Lower lobe of right lung (tissue), 2 donors: ENCODE results near the gene COX15. TPM values are rescaled to one million over a fixed set of nuclear protein-coding genes. Genes with fewer than 3 reads are reported as not detected.

Experiments used
- ATAC-seq, 2 donors: fragments of 200-7000 bp; cut with Tn5 transposase; one replicate each; pipeline ENCODE4 v1.9.1; 2020 to 2022; ENCODE audit warnings: mild to moderate bottlenecking in 2 of 2, moderate library complexity in 2 of 2
- DNase-seq: peaks from one replicate; pipeline ENCODE4 v3.0.0-alpha.2; 2020
- H3K27ac ChIP-seq: fragments of 200-600 bp; one replicate; pipeline ENCODE4 v1.8.0; 2022
- H3K27me3 ChIP-seq: fragments of 200-600 bp; one replicate; pipeline ENCODE4 v1.8.0; 2022; ENCODE audit warnings: low read depth
- H3K36me3 ChIP-seq: fragments of 200-600 bp; one replicate; pipeline ENCODE4 v1.8.0; 2022; ENCODE audit warnings: mild to moderate bottlenecking
- H3K4me1 ChIP-seq: fragments of 200-600 bp; one replicate; pipeline ENCODE4 v1.8.0; 2022
- H3K4me3 ChIP-seq: fragments of 200-600 bp; one replicate; pipeline ENCODE4 v1.8.0; 2022; ENCODE audit warnings: mild to moderate bottlenecking
- H3K9me3 ChIP-seq: fragments of 200-600 bp; one replicate; pipeline ENCODE4 v1.8.0; 2022
- CTCF ChIP-seq: fragments of 200-600 bp; IDR thresholded peaks from one replicate; pipeline ENCODE4 v1.8.0; 2022; ENCODE audit warnings: antibody characterized with exemption, mild to moderate bottlenecking
- intact Hi-C: fragments of 100-400 bp; cut with DNase I; formaldehyde crosslinking; loops from one replicate; pipeline ENCODE4 v1.11.0; 2022
- total RNA-seq: library from RNA; stranded (reverse); fragmentation: NEBNext Ultra II Directional; extraction: Animal tissue kit (Norgen Biotek cat#: 25700); gene quantifications from one replicate; pipeline ENCODE4 v1.2.1, GENCODE V29; 2021
- donor health status: DM: no; HTN: yes; CAD: no; lungs with severe emphysema.

The COX15 gene
- total RNA-seq, 1 donor from 2014 or later, result 33.1 TPM

DNA sequence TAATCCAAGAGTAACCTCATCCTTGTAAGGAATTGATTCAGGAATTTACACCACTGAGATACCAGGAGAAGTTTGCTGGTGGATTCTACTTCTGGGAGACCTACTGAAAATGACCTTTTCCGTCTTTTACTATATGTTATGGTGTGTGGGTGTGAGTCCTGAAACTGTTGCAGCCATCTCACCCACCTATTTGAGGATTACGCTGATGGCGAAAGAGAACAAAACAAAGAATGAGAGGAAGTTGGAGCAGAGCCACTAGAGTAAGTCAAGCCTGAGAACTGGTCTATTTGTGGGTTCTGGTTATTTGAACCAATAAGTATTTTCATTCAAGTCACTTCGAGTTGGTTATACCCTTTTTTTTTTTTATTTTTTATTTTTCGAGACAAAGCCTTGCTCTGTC lies 37.8 kb upstream of the COX15 start:
- TF ChIP-seq CTCF, result no peak

DNA sequence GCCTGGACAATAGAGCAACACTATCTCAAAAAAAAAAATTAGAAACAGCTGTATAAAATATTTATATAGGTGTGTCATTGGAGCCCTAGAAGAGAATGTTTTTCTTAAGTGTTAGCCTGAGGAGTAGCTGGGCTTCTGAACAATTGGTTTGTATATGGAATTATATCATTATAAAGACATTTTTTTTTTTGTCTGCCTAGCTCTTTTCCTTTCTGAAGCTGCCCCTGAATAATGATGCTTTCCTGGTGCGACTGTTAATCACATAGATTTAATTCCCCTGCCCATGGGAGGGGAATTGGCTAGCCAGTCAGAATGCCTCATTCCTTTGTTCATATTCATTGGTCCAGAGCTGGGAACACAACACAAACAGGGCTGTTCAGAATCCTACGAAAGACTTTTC lies 36.6 kb upstream of the COX15 start:
- Histone ChIP-seq H3K27ac (no peak overlapping the region), H3K36me3 (no peaks in the 10 kb centered on the region), H3K9me3 (no peaks in the 10 kb centered on the region), H3K4me3 (no peak overlapping the region), H3K4me1 (no peaks in the 10 kb centered on the region), H3K27me3 (no peaks in the 10 kb centered on the region)
- intact Hi-C loops, result no loop called here
- no peak for ATAC-seq
- DNase-seq, result no peak
- TF ChIP-seq CTCF, result no peak

More for the DNA sequence above, 37.8 kb upstream of the COX15 start:
- no peak for DNase-seq
- ATAC-seq, result no peak
- Histone ChIP-seq H3K4me3 (no peak overlapping the region), H3K27me3 (no peaks in the 10 kb centered on the region), H3K27ac (no peak overlapping the region), H3K9me3 (no peaks in the 10 kb centered on the region), H3K4me1 (no peaks in the 10 kb centered on the region), H3K36me3 (no peaks in the 10 kb centered on the region)
- intact Hi-C loops, result no loop called here

DNA sequence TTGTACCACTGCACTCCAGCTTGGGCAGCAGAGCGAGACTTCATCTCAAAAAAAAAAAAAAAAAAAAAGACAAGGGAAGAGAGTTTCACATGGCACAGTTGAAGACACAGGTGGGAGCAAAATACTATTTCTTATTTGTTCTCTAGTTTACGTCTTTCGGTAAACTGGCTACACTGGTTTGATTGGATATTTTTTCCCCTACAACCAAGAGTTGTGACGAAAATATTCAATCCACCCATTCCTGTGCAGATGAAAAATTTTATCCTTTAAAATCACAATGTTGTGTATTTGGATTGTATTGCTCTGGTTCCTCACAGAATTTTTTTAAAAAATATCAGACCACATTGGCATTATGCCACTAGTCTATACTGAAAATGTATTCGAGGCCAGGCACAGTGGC lies 36.0 kb upstream of the COX15 start:
- Histone ChIP-seq H3K36me3 (no peaks in the 10 kb centered on the region), H3K9me3 (no peaks in the 10 kb centered on the region), H3K4me3 (no peak overlapping the region), H3K27me3 (no peaks in the 10 kb centered on the region), H3K27ac (no peak overlapping the region), H3K4me1 (no peaks in the 10 kb centered on the region)
- intact Hi-C loops, result no loop called here
- no peak for ATAC-seq
- no peak for DNase-seq
- no peak for TF ChIP-seq CTCF

DNA sequence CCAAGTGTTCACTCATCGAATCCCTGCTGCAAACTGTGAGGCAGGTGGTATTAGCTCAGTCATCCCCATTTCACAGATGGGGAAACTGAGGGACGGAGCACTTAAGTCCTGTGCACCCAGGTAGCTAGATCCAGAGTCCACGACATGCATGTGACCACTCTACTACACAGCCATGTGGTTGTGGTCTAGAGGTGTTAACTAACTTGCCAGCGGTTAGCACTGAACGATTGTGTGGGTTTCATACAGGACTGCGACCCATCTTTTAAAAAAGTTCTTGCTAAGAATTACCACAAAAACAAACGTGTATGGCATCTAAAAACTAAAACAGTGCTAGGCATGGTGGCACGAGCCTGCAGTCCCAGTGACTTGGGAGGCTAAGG lies 34.4 kb upstream of the COX15 start:
- Histone ChIP-seq H3K4me3 (no peak overlapping the region), H3K27me3 (no peaks in the 10 kb centered on the region), H3K4me1 (no peaks in the 10 kb centered on the region), H3K27ac (no peak overlapping the region), H3K9me3 (no peaks in the 10 kb centered on the region), H3K36me3 (no peaks in the 10 kb centered on the region)
- ATAC-seq, result no peak
- intact Hi-C loops, result no loop called here
- DNase-seq, result no peak
- no peak for TF ChIP-seq CTCF

DNA sequence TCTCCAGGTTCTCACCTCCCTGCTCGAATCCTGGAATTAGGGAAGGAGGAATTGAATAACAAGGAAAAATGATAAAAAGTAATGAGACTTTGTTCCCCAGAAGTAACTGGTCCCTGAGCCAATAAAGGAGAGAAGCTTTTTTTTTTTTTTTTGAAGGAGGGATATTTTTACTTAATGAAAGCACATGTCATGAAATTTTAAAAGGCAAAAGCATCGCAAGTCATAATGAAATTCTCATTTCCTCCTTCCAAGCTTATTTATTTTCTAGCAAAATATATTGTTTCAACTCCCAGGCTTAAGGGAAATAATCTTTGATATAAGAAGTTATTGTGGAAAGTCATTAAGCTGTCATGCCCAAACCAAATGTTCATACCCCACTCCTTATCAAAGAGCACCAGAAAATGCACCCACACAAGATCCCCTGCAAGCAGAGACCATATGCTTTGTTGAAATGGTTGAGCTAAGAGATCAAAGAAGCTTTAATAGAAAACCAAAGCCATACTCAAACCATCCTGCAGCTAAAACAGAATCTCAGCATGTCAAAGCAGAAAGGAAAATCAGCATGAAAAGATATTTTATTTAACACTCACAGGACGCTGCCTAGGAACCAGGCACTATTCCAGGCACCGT lies 33.9 kb upstream of the COX15 start:
- Histone ChIP-seq H3K4me1 (no peaks in the 10 kb centered on the region), H3K27me3 (no peaks in the 10 kb centered on the region), H3K4me3 (no peak overlapping the region), H3K9me3 (no peaks in the 10 kb centered on the region), H3K36me3 (no peaks in the 10 kb centered on the region), H3K27ac (no peak overlapping the region)
- ATAC-seq (no peak), DNase-seq (no peak)
- intact Hi-C loops, result no loop called here
- TF ChIP-seq CTCF, result no peak

DNA sequence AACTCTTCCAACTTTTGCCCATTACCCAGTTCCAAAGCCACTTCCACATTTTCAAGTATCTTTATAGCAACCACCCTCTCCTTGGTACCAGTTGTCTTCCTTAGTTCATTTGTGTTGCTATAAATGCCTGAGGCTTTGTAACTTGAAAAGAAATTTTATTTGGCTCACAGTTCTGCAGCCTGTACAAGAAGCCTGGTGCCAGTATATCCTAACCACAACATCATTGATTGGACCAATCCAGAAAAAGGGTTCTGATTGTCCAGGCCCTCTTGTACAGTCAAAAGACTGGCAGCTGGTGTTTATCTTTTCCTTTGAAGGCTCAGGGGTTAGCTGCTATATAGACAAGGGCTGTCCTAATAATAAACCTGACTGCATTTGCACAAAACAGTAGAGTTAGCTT lies 29.4 kb upstream of the COX15 start:
- Histone ChIP-seq H3K4me3 (no peak overlapping the region), H3K4me1 (no peaks in the 10 kb centered on the region), H3K27me3 (no peaks in the 10 kb centered on the region), H3K9me3 (no peaks in the 10 kb centered on the region), H3K36me3 (peaks cover 43% of the 10 kb centered on the region), H3K27ac (no peak overlapping the region)
- TF ChIP-seq CTCF, result no peak
- DNase-seq, result no peak
- ATAC-seq, result no peak
- intact Hi-C loops, result no loop called here
